Neural cell (in vitro differentiated cells): ENCODE data around the gene SNX2.

Experiments
- EP300 ChIP-seq: fragments of 450-650 bp; conservative IDR thresholded peaks from 2 replicates; pipeline ENCODE4 v1.6.1; 2014; ENCODE audit warnings: antibody characterized with exemption, mild to moderate bottlenecking, moderate library complexity; ENCODE audit not compliant: poor library complexity, severe bottlenecking
- EZH2 ChIP-seq: fragments of 200-600, 300-800 bp; shearing (Covaris generic), sonication (generic); IDR thresholded peaks from 2 replicates; pipeline ENCODE4 v1.6.1; 2014; ENCODE audit warnings: antibody characterized with exemption, low read length, borderline replicate concordance, mild to moderate bottlenecking; ENCODE audit not compliant: insufficient read depth, poor library complexity, severe bottlenecking
- MXI1 ChIP-seq: fragments of 450-650 bp; conservative IDR thresholded peaks from 2 replicates; pipeline ENCODE4 v1.6.1; 2014; ENCODE audit warnings: antibody characterized with exemption, mild to moderate bottlenecking; ENCODE audit not compliant: poor library complexity, severe bottlenecking
- POLR2AphosphoS5 ChIP-seq: IDR thresholded peaks from 2 replicates; pipeline ENCODE4 v1.6.1; 2012
- RAD21 ChIP-seq: fragments of 450-650 bp; conservative IDR thresholded peaks from 2 replicates; pipeline ENCODE4 v1.6.1; 2014; ENCODE audit warnings: antibody characterized with exemption, mild to moderate bottlenecking, moderate library complexity
- SMC3 ChIP-seq: fragments of 450-650 bp; conservative IDR thresholded peaks from 2 replicates; pipeline ENCODE4 v1.6.1; 2014; ENCODE audit warnings: antibody characterized with exemption, mild to moderate bottlenecking, moderate library complexity; ENCODE audit not compliant: poor library complexity
- TF ChIP-seq, protein P1 (sequence below): IDR thresholded peaks from 2 replicates; pipeline ENCODE4 v1.6.1; 2012; ENCODE audit warnings: borderline replicate concordance
- TF ChIP-seq, protein P2 (sequence below): fragments of 450-650 bp; IDR thresholded peaks from 2 replicates; pipeline ENCODE4 v1.5.1; 2014; ENCODE audit warnings: antibody characterized with exemption, mild to moderate bottlenecking, moderate library complexity; ENCODE audit not compliant: poor library complexity, severe bottlenecking

DNA sequence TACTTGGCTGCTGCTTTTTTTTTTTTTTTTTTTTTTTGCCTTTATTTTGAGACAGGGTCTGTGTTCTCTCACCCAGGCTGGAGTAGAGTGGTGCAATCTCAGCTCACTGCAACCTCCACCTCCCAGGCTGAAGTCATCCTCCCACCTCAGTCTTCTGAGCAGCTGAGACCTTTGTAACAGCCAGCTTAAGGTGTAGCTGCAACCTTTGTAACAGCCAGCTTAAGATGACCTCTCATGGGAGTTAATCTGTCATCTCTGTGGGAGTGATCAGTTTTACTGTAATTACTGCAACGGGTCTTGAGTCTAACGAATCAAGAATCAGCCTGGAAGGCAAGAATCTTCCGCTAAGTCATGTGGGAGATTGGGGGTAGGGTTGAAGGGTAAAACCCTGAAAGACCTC is 31.6 kb upstream of the SNX2 start:
- TF ChIP-seq, protein P1, sequence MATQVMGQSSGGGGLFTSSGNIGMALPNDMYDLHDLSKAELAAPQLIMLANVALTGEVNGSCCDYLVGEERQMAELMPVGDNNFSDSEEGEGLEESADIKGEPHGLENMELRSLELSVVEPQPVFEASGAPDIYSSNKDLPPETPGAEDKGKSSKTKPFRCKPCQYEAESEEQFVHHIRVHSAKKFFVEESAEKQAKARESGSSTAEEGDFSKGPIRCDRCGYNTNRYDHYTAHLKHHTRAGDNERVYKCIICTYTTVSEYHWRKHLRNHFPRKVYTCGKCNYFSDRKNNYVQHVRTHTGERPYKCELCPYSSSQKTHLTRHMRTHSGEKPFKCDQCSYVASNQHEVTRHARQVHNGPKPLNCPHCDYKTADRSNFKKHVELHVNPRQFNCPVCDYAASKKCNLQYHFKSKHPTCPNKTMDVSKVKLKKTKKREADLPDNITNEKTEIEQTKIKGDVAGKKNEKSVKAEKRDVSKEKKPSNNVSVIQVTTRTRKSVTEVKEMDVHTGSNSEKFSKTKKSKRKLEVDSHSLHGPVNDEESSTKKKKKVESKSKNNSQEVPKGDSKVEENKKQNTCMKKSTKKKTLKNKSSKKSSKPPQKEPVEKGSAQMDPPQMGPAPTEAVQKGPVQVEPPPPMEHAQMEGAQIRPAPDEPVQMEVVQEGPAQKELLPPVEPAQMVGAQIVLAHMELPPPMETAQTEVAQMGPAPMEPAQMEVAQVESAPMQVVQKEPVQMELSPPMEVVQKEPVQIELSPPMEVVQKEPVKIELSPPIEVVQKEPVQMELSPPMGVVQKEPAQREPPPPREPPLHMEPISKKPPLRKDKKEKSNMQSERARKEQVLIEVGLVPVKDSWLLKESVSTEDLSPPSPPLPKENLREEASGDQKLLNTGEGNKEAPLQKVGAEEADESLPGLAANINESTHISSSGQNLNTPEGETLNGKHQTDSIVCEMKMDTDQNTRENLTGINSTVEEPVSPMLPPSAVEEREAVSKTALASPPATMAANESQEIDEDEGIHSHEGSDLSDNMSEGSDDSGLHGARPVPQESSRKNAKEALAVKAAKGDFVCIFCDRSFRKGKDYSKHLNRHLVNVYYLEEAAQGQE: no peak
- TF ChIP-seq, protein P2, sequence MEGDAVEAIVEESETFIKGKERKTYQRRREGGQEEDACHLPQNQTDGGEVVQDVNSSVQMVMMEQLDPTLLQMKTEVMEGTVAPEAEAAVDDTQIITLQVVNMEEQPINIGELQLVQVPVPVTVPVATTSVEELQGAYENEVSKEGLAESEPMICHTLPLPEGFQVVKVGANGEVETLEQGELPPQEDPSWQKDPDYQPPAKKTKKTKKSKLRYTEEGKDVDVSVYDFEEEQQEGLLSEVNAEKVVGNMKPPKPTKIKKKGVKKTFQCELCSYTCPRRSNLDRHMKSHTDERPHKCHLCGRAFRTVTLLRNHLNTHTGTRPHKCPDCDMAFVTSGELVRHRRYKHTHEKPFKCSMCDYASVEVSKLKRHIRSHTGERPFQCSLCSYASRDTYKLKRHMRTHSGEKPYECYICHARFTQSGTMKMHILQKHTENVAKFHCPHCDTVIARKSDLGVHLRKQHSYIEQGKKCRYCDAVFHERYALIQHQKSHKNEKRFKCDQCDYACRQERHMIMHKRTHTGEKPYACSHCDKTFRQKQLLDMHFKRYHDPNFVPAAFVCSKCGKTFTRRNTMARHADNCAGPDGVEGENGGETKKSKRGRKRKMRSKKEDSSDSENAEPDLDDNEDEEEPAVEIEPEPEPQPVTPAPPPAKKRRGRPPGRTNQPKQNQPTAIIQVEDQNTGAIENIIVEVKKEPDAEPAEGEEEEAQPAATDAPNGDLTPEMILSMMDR: no peak
- TF ChIP-seq POLR2AphosphoS5: no peak
- no peak for TF ChIP-seq SMC3
- TF ChIP-seq RAD21: no peak
- no peak for TF ChIP-seq EZH2
- TF ChIP-seq EP300: no peak
- no peak for TF ChIP-seq MXI1
